ENCODE results near the gene GRK3.
"Not testable (repeated sequence)": the region's sequence is repeated elsewhere in the genome, so short reads cannot be mapped to it uniquely, and the experiment has no call there.

GRK3 gene

DNA sequence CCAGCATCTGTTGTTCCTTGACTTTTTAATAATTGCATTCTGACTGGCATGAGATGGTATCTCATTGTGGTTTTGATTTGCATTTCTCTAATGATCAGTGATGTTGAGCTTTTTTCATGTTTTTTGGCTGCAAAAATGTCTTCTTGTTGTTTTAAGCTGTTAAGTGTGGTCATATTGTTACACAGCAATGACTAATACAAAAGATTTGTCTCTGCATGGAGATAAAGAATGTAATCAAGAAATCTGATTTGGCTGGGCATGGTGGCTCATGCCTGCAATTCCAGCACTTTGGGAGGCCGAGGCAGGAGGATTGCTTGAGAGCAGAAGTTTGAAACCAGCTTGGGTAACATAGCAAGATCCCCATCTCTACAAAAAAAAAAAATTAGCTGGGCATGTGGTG, 12.1 kb upstream of the GRK3 start:
- DNase-seq, result not testable (repeated sequence)

GRCh38 chr22:25553131-25553530, 11.3 kb upstream of the GRK3 start:
- DNase-seq, result no peak

- no peak for DNase-seq
Measured at GRCh38 chr22:25554238-25554671, 10.2 kb upstream of the GRK3 start.

DNA sequence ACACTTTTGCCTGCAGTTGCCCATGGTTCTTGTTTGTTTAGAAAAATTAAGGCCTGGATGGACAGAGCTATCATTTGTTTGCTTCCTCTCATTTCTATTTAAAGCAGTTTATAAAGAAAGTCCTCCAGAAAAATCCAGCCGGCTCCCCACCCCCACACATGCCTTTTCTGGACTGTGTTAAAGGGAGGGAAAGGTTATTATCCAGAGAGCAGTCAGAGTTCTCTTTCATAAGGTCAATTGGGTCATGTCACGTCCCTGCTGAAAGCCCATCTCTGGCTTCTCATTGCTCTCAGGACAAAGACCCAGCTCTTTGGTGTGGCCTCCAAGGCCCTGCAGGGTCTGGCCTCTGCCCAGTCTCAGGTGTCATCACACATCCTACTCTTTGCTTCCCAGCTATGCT, 9.8 kb upstream of the GRK3 start:
- no peak for DNase-seq

DNA sequence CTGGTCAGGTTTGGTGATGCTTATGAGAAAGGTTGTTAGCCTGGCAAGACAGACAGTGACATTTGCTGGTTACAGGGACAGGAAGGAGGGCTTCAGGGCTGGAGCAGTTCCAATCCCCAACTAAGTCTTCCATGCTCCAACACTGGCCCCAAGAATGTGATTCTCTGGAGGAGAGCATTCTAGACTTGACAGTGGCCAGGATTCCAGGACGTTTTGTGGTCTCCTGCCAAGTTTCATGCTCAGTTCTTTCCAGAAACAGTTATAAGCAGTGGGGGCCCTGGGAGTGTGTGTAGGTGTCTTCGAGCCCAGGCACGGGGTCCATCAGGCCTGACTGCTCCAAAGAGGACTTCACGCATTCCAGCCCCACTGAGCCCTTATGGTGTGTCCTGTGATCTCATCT, 8.9 kb upstream of the GRK3 start:
- no peak for DNase-seq

GRCh38 chr22:25557218-25557617, 7.3 kb upstream of the GRK3 start:
- no peak for DNase-seq

DNA sequence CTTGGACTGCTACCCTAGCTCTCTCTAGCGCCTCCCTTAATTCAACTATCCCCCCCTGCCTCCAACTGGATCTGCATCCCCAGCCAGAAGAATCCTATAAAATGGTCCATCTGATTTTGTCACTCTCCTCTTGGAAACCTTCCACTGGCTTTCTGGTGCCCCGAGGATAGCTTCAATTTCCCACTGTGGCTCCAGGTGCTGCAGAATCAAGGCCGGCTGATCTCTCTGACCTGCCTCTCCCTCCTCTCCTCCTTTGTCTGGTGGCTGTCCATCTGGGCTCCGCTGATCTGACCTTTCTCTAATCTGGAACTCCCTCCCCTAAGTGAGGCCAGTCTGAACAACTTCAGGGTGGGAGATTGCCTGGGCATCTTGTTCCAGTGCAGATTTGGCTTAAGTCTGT, 6.1 kb upstream of the GRK3 start:
- DNase-seq, result no peak

DNA sequence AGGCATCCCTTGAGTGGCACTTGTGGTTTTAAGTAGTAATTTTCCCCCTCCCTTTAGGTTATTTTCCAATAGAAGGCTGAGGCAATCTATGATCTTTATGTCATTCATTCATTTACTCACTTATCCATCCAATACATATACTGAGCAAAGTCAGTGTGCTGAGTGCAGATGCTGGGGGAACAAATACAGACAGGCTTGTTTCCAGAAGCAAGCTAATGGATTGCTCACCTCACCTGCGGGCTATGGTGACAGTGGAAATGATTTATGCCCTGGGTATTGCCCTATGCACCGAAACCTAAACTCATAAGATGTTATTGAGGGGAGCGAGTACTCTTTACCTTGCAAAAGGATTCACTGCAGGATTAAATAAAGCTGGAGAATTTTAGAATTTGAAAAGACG, 4.6 kb upstream of the GRK3 start:
- not testable (repeated sequence) for DNase-seq

DNA sequence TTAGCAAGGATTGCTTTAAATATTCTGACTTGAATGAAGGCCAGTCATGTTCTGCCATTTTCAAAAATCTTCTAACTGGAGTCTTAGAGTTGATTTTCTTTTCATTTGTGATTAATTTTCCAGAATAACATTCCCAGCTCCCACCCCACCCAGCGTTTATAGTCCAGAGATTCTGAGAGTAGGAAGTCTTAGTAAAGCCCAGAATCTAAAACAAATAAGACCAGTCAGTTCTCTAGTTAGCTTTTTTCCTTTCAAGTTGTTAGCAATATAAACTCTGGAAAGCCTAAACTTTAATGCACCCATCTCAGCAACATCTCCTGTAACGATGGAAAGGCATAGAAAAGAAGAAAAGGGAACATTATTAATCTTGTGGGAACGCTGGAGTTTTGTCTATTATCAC, 3.3 kb upstream of the GRK3 start:
- not testable (repeated sequence) for DNase-seq

DNA sequence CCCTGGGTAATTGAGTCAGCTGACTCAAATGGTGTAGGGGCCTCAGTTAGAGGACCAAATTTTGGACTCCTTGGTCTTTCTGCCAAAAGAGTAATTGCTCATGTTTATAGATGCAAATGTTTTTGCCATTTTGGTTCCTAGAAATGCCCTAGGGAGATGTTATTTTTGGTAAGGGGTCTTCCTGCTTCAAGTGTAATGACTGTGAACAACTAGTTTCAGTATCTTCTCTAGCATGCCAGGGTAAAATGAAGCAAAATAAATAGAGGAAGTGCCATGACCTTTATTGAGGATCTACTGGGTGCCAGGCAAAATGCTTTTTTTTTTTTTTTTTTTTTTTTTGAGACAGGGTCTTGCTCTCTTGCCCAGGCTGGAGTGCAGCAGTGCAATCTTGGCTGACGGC, 2.5 kb upstream of the GRK3 start:
- not testable (repeated sequence) for DNase-seq

DNA sequence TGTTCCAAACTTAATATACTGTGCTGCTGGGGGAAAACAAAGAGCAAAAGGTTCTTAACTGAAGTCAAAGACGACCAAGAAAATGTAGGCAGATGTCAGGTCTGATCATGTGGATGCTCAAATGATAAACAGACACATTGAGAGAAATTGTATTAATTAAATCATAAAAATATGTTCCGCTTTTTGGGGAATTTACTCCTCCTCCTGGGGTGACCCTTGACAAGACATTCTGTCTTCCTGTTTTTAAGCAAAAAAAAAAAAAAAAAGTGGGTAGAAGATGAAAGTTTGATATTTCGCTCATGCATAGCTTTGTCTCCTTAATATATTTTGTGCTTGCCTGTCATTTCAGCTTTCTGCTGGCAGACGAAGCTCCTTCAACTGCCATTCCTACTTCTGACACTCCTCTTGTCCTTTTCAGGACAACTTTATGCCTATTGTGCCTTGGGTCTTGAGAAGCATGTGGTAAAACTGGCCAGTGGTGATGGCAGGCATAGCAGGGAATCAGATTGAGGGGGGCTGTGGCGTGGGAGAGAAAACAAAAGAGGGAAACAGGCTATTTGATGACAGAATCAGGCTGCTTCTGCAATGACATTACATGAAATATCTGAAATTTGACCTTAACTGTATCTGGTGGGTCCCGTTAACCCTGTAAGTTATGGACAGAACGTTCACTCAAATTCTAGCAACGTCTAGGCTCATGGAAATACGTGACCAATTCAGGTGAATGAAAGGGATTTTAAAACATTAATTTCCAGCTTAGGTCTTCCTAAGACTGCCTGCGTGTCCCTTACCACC, 1.3 kb upstream of the GRK3 start:
- not testable (repeated sequence) for DNase-seq

- no peak for DNase-seq
Measured at GRCh38 chr22:25563761-25564319, 635 bp upstream of the GRK3 start.

DNA sequence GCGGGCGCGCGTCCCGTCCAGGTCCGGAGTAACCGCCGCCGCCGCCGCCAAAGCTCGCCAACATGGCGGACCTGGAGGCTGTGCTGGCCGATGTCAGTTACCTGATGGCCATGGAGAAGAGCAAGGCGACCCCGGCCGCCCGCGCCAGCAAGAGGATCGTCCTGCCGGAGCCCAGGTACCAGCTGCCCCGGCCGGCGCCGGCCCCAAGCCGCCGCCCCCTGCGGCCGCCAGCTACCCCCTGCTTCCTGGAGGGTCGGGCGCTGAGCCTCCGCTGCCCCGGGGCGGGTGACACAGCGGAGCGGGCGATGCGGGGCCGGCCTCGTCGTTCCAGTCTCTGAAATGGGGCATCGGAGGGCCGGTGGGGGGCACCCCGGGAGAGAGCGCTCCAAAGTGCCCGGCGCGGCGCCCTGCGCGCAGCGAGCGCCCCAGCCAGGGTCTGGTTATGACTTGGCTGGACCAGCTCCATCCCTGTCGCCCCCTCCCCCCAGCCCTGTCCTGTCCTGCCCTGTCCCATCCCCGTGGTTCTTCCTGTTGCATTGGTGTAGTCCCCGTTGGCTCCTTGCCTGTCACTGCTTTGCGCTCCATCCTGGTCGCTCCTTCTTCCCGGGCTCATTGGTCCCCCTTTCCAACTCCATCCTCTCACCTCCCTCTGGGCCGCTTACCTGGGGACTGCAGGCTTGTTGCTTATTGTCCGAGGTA, 653 bp downstream of the GRK3 start:
- no peak for DNase-seq

DNA sequence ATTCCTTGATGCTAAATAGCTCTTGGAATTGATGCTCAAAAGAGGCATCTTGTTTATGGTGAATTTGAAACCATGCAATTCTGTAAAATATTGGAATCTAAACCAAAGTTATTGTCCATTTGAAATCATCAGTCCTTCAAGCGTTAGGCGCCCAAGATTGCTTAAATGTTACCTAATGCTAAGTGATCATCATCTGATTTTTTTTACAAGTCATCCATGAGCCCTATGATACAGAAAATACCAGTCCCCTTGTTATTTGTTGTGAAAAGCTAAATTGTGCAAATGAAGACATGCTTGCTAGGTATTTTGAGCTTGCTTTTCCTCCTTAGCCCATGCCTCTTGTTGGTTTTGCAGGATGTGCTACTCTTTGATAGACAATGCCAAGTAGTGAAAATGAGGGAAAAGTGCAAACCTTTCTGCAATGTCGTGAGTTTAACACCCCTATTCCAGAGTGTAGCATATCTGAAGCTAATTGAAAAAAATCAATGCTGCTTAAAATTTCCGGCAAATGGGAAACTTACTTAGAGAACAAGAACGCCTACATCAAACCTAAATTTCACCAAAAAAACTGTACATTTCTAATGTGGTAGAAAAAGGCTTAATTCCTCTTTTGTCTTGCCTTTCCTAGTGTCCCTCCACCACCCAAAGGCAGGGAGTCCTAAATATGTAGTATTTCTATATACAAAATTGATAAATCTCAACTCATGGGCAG, 1.9 kb downstream of the GRK3 start:
- no peak for DNase-seq

DNA sequence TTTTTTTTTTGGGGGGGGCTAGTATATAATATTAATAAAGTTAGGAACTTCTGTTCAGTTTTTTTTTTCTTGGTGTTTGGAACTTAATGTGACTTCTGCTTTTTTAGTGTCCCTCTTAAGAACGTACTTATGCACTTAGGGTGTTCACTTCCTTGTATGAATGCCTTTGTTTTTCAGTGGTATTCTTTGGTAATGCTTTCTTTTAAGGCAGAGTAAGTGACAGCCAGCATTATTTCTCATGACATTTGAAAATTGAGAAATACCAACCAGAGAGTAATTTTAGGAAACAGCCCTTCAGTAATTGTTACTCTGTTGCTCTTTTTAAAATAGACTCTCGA, 2.4 kb downstream of the GRK3 start:
- DNase-seq, result no peak

DNA sequence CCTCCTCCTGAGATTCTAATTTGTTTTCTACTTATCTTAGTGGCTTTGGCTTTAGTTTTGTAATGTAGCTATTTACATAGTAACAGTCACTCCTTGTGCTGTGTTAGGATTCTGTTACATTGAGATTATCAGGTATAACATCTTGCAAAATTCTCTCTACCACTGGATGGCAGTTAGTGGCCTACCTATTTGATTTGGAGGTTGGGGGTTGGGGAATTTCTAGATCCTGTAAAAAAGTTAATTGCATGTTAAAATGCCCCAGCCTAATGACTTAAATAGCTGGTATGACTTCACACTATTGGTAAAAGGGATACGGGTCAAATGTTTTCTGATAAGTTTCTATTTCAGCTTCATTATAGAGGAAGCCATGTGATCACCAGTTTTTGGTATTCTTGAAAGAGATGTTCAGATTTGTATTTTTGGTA, 2.8 kb downstream of the GRK3 start:
- no peak for DNase-seq

GRCh38 chr22:25568066-25568465, 3.6 kb downstream of the GRK3 start:
- not testable (repeated sequence) for DNase-seq

- DNase-seq, result no peak
Measured at GRCh38 chr22:25569361-25569760, 4.9 kb downstream of the GRK3 start.

DNA sequence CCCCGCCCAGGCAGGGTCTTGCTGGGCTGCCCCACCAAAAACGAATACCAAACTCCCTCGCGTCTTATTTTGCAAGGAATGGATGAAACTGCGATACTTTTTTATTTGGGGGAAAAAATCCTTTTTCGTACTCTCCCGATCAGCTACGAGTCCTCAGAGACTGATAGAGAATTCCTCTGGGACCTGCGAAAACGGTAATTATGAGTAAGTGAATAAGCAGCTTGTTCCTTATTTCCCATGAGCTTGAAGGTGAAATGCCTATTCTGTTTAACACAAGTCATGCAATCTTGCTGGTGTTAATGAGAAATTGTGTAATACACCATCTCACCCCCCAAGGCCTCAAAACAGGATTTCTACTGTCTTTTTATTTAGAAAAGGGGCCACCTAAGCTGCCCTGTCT, 5.5 kb downstream of the GRK3 start:
- DNase-seq, result no peak

- no peak for DNase-seq
Measured at GRCh38 chr22:25570486-25570885, 6.0 kb downstream of the GRK3 start.

GRCh38 chr22:25571969-25572707, 7.7 kb downstream of the GRK3 start:
- DNase-seq, result not testable (repeated sequence)

- DNase-seq, result no peak
Measured at GRCh38 chr22:25572708-25573171, 8.3 kb downstream of the GRK3 start.

DNA sequence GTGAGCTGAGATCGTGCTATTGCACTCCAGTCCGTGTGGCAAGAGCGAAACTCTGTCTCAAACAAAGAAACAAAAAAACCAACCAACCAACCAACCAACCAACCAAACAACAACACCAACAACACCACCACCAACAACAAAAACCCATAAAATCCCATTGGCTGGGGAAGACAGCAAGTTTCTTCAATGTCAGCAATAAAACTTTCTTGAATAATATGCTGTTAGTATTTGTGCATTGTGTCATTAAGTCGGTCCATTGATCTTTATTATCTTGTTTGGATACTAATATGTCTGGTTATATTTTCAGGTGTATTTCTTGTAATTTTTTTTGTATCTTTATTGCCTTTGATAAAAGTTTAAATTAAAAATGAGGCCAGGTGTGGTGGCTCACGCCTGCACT, 9.4 kb downstream of the GRK3 start:
- no peak for DNase-seq
